GM06990 (cell line): ENCODE data around the gene APOL3.

Experiments used
- DNase-seq: peaks from one replicate; pipeline ENCODE4 v3.0.0-alpha.2; 2011; ENCODE audit not compliant: insufficient read length; ENCODE audit errors: extremely low read depth
- H3K27me3 ChIP-seq: replicated peaks from 2 replicates; pipeline ENCODE4 v1.6.0; 2011; ENCODE audit warnings: low read length; ENCODE audit not compliant: control insufficient read depth, insufficient read depth
- H3K36me3 ChIP-seq: 2 replicates; pipeline ENCODE4 v1.5.1; 2011; ENCODE audit warnings: low read length; ENCODE audit not compliant: control insufficient read depth, insufficient read depth
- H3K4me3 ChIP-seq: replicated peaks from 2 replicates; pipeline ENCODE4 v1.5.1; 2011; ENCODE audit warnings: low read depth, mild to moderate bottlenecking, control low read depth, low read length
- CTCF ChIP-seq: IDR thresholded peaks from 2 replicates; pipeline ENCODE4 v1.5.1; 2011; ENCODE audit warnings: low read length, control low read depth, mild to moderate bottlenecking, inconsistent platforms; ENCODE audit not compliant: insufficient read depth, poor library complexity, severe bottlenecking

The APOL3 gene

DNA sequence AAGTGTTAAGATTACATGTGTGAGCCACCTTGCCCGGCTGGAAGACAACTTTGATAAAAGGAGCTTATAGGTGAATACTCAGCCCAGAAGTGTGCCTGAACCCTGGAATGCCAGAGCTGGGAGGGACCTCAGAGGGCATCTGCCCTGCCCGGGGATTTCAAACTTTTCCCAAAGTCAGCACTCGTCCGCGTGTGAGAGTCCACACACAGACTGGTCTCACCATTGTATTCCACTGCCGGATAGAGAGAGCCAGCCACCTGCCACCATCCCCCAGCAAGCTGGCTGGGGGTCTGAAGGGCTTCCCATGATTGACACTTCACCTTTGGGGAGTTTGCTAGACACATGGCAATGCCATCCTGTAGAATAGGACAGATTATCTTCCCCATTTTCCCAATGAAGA lies 49.2 kb downstream of the APOL3 start:
- TF ChIP-seq CTCF, result no peak
- H3K27me3 ChIP-seq, result no peaks in the 10 kb centered on the region; the same call in 1 of the 2 replicates
- no peaks in the 10 kb centered on the region for H3K36me3 ChIP-seq
- DNase-seq, result no peak
- no peak overlapping the region for H3K4me3 ChIP-seq

DNA sequence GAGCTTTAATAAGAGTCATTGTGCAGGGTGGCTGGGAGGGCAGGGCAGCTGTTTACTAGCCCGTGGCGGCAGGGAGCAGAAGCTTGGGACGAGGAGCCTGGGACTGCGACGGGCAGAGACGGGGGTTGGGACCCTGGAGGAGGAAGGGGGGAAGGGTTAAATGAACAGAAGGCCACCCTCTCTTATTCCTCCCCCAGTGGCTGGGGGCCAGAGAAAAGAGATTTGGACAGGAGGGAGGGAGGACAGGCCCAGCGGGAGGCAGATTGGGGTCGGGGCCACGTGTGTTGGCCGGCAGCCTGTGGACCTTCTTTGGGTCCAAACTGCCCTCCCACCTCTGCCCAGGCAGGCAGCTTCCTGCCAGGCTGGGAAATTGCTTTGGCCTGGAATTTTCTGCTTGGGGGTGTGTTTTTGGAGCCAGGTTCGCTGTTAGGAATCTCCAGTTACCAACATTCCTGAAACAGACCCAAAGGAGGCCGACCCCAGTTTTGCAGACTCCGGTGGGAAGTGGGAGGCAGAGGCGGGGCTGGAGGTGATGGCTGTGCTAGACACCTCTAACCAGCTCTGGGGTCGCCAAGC lies 50.2 kb downstream of the APOL3 start:
- DNase-seq, result no peak
- no peaks in the 10 kb centered on the region; the same call in 1 of the 2 replicates for H3K27me3 ChIP-seq
- H3K4me3 ChIP-seq, result no peak overlapping the region
- H3K36me3 ChIP-seq, result no peaks in the 10 kb centered on the region
- no peak for TF ChIP-seq CTCF

DNA sequence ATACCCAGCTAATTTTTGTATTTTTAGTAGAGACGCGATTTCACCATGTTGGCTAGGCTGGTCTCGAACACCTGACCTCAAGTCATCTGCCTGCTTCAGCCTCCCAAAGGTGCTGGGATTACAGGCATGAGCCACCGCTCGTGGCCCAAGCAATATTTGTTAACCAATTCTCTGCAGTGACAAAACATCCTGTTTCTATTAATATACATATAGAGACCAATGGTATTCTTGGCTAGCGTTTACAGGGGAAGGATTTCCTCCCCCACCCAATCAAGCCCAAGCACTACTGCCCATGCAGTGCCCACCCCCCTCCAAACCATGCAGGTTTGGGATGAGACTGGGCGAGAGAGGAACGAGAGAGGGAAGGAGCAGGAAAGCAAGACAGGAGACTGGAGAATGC lies 53.1 kb downstream of the APOL3 start:
- no peak for TF ChIP-seq CTCF
- H3K4me3 ChIP-seq, result no peak overlapping the region
- no peaks in the 10 kb centered on the region; the same call in 1 of the 2 replicates for H3K27me3 ChIP-seq
- DNase-seq, result no peak
- H3K36me3 ChIP-seq, result no peaks in the 10 kb centered on the region

DNA sequence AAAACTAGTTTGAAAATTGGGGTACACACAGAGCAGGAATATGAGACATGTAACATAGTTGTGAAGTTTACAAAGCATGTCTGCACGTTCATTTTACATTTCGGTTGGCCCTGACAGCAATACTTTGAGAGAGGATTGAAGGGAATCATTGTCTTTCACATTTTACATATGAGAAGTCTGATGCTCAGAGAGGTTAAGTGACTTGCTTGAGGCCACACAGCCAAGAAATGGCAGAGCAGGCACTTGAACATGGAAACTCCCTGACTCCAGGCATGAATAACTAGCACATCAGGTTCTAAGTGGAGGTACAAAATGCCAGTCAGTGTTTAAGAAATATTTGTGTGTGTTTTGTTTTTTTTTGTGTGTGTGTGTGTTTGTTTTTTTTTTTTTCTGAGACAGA lies 53.6 kb downstream of the APOL3 start:
- no peak for TF ChIP-seq CTCF
- DNase-seq, result no peak
- Histone ChIP-seq H3K27me3 (no peaks in the 10 kb centered on the region; the same call in 1 of the 2 replicates), H3K4me3 (no peak overlapping the region), H3K36me3 (no peaks in the 10 kb centered on the region)

- Histone ChIP-seq H3K27me3 (no peaks in the 10 kb centered on the region), H3K36me3 (no peaks in the 10 kb centered on the region), H3K4me3 (no peak overlapping the region)
- no peak for DNase-seq
- TF ChIP-seq CTCF, result no peak
These were observed 55.6 kb downstream of the APOL3 start for GRCh38 chr22:36104988-36105387.

GRCh38 chr22:36104435-36104834 lies 56.1 kb downstream of the APOL3 start:
- no peaks in the 10 kb centered on the region for H3K36me3 ChIP-seq
- H3K27me3 ChIP-seq, result no peaks in the 10 kb centered on the region
- TF ChIP-seq CTCF, result no peak
- no peak overlapping the region for H3K4me3 ChIP-seq
- no peak for DNase-seq
